OCI-M2 (cell line): ENCODE data around the gene MAL.

Source experiments
- DNase-seq: peaks from one replicate; lab custom pipeline; 2025; ENCODE audit not compliant: unreplicated experiment; lab: John Stamatoyannopoulos, UW

MAL gene

DNA sequence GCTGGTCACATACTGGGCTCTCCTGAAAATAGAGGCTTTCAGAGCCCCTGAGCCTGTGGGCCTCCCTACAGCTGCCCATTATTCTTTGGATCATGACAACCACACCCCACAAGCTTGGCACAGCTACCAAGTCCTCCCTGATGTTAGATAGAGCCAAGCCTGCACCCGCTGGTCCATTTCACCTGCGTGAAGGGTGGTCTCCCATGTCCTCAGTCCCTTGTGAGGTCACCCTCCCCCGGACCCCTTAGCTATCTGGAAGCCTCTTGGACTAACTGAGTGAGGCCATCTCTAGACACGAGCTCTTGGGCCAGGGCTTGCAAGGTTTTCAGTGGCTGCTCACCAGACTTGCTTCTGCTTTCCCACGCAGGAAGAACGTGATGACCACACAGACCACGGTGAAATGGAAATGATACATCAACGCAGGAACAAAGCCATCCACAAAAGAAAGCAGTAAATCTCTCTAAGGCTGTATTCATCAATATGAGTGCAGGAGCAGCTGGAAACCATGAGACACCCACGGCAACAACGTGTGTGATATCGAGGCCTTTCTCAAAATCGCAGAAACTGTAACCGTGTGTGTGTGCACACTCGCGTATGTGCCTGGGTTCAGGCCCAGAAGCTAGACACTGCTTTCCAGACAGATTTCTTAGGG lies 10.1 kb upstream of the MAL start:
- no peak for DNase-seq

DNA sequence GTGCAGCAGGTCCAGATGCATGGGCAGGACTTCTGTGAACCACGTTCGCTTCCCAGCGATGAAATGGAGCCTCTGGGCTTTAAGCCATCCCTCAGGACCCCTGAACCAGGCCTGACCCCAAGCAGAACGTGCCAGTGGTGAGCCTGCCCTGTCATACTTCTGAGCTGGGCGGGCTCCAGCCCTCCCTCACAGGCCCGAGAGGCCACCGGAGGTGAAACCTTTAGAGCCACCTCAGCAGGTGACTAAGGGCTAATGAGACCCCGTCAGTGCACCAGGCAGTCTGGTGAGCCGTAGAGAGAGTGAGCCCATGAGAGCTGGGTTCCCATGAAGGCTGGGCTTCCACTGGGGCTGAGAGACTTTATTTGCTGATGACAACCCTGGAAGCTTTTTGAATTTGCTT lies 8.9 kb upstream of the MAL start:
- no peak for DNase-seq

DNA sequence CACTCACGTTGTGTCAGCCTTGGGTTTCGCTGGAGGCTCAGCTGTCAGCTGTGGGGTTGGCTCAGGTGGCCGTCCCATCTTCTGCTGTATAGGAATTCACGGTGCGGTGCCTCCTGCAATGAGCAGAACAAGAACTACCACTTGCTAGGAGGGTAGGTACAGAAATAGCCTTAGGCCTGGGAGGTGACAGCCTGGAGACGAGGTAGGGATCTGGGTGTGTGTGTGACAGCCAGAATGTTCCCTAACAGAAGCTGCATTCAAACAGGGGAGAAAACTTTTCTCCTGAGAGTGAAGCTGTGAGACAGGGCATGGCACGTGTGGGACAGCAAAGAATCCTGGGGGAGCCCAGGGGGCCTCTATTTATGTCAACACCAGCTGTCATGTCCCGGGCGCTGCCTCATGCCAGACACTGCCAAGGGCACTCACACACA lies 8.4 kb upstream of the MAL start:
- no peak for DNase-seq

DNA sequence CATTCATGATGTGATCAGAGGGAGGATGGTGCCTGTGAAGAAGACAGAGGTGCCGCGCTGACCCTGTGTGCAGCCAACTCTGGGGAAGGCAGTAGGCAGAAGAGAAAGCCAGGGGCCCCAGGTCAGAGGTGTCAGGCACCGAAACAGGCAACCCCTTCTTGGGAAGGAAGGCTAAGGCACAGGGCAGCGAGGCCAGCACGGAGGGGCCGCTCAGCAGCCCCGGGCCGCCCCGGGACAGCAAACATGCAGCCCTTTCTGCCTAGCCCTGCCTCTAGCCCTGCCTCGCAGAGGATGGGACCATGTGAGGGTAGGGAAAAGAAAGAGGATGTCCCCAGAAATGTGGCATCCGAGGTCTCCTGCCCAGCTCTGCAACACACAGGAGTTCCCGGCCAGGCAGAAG lies 7.7 kb upstream of the MAL start:
- DNase-seq = no peak

DNA sequence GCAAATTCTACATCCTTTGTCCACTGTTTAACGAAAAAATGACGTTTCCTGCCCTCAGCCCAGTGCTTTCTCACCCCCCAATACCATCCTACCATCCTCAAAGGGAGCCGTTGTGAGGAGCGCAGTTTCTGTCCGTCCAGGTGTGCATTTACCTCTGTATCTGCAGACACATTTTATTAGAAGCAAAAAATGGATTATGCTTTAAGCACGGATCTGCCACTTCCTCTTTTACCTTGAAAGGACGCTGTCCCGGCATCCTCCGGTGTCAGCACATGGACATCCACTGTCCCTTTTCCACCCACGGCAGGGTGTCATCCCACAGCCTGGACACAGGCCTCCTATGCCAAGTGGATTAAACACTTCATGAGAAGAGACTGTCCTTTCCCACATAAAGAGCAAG lies 7.2 kb upstream of the MAL start:
- no peak for DNase-seq

DNA sequence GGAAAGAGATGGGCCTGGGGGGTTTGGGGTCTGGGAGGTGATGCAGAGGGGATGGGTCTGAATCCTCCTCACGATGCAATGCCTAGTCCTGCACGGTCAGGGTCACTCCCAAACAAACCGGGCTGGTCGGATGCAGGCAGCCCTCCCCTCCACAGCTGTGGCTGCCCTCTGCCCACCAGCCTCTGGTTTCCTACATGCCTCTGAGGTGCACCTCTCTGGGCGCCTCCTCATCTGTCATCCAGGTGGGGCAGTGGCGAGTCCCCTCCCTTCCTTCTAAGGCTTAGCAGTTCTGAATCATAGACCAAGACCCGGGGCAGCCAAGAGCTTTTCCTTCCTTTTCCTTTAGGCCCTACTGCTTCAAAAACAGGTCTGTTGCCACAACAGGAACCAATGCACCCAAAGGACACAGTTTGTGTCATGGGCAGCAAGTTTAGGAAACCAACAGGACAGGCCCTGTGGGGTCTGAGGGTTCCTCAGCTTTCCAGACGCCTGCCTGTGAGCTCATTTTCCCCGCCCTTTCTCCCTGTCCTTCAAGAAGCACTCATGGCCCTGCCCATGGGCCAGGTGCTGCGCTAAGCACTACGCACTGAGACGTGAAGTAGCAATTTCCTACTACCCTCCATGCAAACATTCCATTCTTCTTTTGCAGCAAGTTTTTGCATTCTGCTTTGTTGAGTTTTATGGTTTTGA lies 6.5 kb upstream of the MAL start:
- no peak for DNase-seq

DNA sequence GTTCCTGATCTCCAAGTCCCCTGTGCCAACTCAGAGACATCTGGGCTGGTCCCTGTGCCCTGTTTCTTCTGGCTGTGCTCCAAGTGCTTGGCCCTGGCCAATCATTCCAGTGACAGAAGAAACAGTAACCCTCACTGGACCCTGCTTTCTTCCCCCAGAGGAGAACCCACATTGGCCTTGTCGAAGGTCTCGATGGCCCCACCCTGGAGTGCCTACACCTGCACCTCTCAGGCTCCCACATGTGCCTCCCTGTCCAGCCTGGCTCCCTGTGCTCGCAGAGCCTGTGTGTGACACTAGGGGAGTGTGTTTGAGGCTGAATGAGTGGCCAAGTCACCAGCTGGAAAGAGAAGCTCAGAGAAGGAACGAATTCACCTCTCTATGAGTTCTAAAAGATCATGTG lies 5.9 kb upstream of the MAL start:
- DNase-seq = no peak

DNA sequence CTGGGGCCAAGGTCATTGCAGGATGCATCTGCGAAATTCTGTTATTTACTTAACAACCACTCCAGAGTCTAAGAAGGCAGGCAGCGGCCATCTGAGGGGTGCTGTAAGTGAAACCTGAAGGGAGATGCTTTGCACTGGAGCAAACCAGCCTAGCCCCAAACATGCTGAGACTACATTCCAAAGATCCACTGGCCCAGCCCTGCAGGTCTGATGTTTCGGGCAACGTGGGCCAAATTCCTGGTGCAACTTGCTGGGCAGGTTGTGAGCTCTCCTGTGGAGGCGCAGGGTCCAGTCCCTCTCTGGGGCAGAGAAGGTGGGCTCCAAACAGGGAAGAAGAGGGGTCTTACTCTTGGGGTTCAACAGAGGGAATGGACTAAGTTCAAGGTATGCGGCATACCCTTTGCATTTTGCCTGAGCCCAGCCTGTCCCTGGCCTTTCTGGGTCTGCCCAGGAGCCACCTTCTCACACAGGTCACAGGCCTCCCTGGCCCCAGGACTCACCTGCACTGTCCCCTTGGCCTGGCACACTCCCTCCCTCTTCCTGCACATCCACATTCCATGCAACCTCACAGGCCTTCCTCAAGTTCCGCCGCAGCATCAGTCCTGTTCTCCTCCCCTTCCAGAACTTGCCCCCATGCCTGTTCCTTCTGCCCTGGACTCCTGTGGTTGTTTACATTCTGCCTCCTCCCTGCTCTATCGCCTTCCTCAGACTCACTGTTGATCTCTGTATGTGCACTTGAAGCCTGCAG lies 5.1 kb upstream of the MAL start:
- DNase-seq = no peak

DNA sequence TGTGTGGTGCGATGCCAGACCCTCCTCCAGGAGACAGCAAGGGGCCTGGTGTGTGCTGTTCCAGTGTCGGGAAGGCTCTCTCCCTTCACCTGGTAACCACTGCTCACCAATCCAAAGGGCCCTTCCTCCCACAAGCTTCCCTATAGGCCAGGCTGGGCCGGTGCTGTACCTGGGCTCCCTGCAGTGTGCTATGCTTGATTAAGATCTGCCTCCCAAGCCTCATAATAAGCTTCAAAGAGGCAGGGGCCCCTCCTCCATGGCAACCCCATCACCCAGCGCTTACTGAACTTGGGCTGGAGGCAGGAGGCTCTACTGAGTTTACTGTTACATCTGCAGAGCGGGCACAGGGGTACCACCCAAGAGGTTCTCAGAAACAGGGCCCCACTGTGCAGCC lies 4.5 kb upstream of the MAL start:
- no peak for DNase-seq

DNA sequence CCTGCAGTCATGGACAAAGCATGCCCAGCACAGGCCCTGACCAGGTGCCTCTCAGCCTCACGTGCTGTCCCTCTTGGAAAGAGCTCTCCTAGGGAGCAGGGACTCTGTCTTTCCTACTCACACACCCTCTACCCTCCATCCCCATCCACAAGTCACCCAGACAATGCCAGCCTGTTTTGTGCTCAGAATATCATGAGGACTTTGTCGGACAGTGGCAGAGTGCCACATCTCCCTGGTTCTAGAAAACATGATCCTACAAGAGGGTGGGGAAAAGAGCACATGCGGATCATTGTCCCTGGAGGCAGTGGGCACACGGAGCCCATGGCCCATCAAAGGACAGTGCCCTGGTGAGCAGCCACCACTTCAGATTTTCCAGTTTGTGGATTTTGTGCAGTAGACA lies 3.7 kb upstream of the MAL start:
- DNase-seq = no peak

DNA sequence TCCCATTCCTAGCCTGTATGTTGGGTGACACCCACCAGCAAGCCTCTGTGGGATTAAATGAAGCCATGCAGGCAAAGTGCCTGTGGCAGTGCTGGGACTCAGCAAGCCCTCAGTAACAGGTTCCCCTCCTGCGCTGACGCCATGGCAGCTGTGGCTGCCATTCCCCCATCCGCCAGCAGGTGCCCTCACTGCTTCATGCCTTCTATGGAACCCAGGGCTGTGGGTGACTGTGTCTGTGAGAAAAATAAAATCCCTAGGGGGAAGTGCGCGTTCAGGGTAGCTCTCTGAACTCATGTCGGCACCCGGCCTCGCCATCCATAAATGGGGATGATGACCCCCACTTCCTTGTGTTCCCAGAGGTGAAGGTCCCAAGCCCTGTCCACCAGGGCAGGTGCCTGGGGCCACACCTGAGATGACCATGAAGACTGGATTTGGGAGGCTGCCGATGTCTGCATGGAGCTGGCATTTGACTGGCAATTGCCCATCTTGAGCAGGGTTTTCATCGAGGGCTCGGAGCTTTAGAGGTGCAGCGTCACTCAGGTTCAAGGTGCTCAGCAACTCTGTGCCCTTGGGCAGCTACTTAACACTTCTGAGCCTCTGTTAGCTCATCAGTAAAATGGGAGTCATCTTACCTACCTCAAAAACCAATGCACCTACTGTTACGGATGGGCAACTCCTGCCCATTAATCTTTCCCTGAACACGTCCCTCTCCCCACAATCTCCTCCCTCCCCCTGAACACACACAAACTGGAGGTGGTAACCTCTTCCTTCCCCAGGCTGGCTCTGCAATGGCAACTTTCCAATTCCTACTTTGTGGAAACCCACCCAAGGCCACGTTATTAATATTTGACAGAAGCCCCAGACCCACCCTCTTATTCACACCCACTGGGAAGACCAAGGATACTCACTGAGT lies 2.9 kb upstream of the MAL start:
- DNase-seq = no peak

DNA sequence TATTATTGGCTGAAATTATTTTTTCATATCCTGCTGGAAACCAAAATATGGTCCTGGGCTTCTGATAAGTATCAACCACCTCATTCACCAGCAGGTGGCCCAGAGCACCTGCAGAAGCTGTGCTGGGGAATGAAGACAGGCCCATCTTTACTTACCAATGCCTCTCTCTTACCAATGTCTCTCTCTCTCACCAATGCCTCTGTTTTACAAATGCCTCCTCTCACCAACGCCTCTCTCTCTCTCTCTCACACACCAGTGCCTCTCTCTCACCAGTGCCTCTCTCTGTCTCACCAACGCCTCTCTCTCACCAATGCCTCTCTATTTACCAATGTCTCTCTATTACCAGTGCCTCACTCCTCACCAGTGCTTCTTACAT lies 2.3 kb upstream of the MAL start:
- DNase-seq = no peak

DNA sequence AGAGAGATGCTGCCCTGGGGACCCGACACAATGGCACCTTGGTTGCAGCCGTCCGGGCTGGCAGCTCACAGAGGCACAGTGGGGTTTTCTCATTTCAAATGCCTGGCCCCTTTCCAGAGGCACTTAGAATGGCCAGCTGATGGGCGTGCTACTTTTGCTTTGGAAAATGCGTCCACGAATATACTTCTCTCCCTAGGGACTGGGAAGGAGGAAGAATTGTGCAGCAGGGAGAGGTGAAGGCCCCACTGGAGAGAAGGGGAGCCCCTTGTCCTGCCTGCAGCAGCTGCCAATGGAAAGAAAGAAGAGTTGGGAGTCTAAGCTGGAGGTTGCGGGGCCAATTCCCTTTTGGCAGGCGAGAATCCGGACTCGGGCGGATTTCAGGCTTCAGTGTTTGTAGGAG lies 1.1 kb upstream of the MAL start:
- DNase-seq = no peak

DNA sequence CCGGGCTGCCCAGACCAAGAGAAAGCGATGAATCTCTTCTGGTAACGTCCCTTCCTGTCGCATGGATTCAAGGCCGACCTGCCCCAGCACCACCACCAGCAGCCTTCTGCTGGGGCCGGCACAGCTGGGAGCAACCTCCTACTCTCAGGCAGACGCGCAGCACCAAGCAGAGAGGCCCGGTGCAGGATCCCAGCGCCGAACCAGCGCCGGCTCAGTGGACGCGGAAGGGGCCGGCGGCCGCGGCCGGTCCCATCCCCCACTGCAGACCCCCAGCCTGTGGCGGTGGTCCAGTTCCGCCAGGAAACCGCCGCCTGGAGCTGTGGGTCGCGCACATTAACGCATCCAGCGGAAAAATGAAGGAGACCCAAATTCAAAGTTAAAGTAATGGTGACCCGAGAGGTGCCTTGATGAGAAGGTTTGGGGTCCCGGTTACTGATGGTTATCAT lies 525 bp upstream of the MAL start:
- DNase-seq = no peak

DNA sequence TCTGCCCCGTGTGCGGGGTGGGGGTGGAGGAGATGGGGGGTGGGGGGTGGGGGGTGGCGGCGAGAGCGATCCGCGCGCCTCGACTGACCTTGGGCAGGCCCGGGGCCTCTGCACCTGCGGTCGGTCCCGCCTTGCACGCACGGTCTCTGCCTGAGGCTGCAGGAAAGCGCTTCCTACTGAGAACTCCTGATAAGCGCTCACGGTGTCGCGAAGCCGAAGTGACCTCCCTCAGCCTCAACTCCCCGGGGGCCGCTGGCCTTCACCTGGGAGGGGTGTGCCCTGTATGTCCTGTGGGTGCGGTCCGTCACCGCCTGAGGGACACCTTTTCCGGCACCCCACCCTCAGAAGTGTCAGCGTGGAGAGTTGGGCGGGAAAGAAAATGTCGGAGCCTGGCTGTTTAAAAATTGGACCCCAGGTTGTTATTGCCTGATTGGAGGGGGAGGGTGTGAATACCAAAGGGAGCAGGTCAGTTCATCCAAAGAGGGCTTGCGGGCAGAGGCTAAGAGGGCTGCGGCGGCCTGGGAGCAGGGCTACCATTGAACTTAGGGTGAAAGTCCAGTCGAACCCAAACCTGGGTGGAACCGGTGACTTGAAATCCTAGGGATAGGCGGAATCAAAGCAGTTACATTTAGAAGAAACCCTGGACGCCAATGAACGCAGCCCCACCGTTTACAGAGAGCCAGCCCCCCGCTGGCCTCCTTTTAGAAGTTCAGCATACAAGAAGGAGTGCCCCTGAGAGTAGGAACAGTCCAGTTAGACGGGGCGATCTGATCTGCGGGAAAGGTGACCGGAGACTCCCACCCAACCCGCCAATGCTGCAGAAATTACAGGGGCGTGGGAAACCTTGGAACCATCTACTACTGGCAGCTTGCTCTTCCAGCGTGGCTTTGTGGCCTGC lies 1.2 kb downstream of the MAL start:
- DNase-seq = no peak

DNA sequence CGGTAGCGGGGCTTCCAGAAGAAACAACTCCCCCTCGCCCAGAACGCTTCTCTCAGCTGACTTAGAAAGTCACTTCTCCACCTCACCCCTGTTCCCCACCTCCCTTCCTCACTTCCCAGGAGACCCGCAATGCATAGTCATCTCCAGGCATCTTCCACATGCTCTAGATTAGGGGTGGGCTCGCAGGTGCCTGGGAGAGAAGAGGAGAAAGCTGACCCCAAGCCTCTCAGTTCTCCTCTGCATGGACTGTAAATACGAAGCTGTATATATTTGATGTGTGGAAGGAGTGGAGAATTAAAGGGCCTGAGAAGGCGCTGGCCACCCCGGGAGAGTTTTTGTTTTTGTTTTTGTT lies 1.8 kb downstream of the MAL start:
- no peak for DNase-seq

DNA sequence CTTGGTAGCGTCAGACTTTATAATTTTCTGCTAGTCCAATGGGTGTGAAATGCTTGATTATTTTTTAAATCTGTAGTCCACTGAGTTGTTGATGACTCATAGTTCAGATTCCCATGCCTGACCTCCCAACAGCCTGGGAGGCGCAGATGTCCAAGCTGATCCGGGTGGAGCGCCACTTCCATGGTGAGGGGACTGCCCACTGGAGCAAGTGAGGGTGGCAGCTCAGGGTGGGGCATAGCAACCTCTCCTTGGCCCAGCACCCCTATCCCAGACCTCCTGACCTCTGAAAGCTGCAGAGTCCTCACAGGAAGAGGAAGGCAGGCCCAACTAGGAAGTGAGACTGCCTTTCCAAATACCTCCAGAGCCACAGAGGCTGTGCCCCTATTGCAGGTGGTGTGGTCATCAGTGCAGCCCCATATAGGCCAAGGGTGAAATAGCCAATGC lies 4.4 kb downstream of the MAL start:
- DNase-seq = no peak

DNA sequence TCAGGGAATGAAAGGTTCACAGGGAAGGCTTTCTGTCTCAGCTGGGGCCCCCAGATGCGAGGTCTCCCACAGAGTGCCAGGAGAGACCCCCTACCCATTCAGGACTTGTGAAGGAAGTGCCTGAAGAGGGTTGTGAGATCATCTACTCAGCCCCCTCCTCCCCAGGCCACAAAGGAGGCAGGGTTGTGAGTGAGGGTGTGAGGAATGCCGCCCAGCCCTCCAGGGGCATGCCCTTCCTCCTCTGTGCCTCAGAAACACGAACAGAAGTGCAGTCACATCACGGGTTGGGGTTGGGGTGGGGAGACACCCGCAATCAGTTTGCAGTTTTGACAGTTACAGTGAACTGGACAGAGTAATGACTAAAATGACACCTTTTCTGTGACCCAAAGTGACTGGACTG lies 5.0 kb downstream of the MAL start:
- no peak for DNase-seq

DNA sequence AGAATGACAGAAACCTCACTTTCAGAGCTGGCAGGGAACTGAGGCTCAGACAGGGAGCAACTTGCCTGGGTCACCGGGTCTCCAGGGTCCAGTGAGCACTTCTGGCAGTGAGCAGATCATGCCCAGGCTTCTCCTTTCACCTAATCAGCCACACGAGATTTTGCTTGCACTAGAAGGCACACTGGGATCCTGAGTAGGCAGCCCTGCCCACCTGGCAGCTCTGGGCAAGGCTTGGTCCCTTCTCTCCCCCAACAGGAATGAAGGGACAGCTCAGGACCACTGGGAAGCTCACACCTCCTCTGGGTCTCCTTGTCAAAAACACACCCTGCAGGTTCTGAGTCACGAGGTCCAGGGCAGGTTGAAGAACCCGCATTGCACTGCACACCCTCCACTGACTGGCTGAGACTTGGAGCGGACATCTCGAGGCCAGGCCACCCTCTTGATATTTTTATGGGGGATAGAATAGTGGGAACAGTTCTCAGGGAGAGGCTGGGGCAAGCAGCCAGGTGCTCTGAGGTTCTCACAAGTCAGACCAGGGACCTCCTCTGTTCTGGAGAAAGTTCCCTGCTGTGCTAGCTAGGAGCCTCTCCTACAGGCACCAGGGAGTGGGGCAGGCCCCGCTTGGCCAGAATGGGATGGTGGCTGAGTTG lies 5.7 kb downstream of the MAL start:
- no peak for DNase-seq

DNA sequence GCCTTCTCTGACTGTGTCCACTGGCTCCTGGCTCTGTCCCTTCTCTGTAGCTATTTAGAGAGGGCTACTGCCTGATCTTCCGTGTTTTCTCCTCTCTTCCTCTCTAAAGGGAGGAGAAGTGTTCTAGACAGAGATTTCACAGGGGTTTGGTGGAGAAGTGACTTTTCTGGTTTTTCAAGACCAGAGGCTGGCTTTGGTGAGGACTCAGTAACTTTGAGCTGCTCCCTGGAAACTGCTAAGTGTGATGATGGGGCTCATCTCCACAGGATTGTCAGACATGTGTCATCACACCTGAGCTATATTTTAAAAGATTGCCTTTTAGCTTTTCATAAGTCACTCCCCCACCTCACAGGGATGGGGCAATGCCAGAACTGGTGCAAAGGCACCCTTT lies 6.2 kb downstream of the MAL start:
- no peak for DNase-seq
